ENCODE results near the gene SBF2. TPM values are rescaled to one million over a fixed set of nuclear protein-coding genes. Genes with fewer than 3 reads are reported as not detected.

Gene SBF2
- total RNA-seq, 1 experiment from 2014 or later = 30.2 TPM

- H3K79me1 ChIP-seq (ENCODE audit: insufficient read depth, low read depth, low read length, poor library complexity, severe bottlenecking) = no peaks in the 10 kb centered on the region
- no peaks in the 10 kb centered on the region for H4K20me1 ChIP-seq (ENCODE audit: control insufficient read depth, insufficient read depth, insufficient read length)
- no peaks in the 10 kb centered on the region for H3K79me2 ChIP-seq (ENCODE audit: insufficient read depth, low read length)
- H3K4me2 ChIP-seq (ENCODE audit: insufficient read depth, insufficient read length, low read length) = no peak overlapping the region
- no peak overlapping the region for H4K5ac ChIP-seq (ENCODE audit: insufficient read length, low read depth, low read length)
- no peak overlapping the region for H3K18ac ChIP-seq (ENCODE audit: insufficient read length, low read depth, low read length)
- H2AFZ ChIP-seq (ENCODE audit: low read length) = no peak overlapping the region
- H2BK15ac ChIP-seq (ENCODE audit: low read depth, low read length) = no peak overlapping the region
- H2BK120ac ChIP-seq (ENCODE audit: low read depth, low read length, poor library complexity, severe bottlenecking) = no peak overlapping the region
- no peaks in the 10 kb centered on the region for H3K9me3 ChIP-seq (ENCODE audit: control insufficient read depth, low read depth, low read length)
- Mint-ChIP-seq H3K36me3 (ENCODE audit: insufficient read depth in 1 of 3, low read depth in 3 of 3) (peaks cover 33 to 63% (median 54%) of the 10 kb centered on the region in 3 experiments; a peak in 6 of 7 replicates), H3K4me3 (no peak overlapping the region), H3K9me3 (no peaks in the 10 kb centered on the region), H3K4me1 (peaks cover 3 to 7% of the 10 kb centered on the region in 2 experiments; a peak in 2 of 4 replicates), H3K27me3 (ENCODE audit: low read depth) (no peaks in the 10 kb centered on the region), H3K27ac (no peak overlapping the region)
- no peak overlapping the region for H3T11ph ChIP-seq (ENCODE audit: low read length)
- no peak overlapping the region for H3K27ac ChIP-seq (ENCODE audit: insufficient read length, low read depth, low read length)
- H3K9ac ChIP-seq (ENCODE audit: extremely low read depth, insufficient read length, low read length) = no peak overlapping the region
- H2BK5ac ChIP-seq (ENCODE audit: insufficient read length, low read length) = no peak overlapping the region
- H3K14ac ChIP-seq (ENCODE audit: insufficient read depth, low read length) = no peak overlapping the region
- WGBS (ENCODE audit: extremely low coverage, insufficient read length, low lambda C conversion rate) = no CpG with 5 or more reads among the region's 3 CpGs
- H3K4me1 ChIP-seq (ENCODE audit: insufficient read depth, low read length) = no peaks in the 10 kb centered on the region
- no peak overlapping the region for H2AK5ac ChIP-seq (ENCODE audit: insufficient read length, low read length)
- no peak for DNase-seq
- no peak overlapping the region for H4K8ac ChIP-seq (replicated peaks; ENCODE audit: insufficient read length, low read depth, low read length)
- H4K91ac ChIP-seq (ENCODE audit: insufficient read length, low read depth, low read length) = no peak overlapping the region
- H3K23ac ChIP-seq (ENCODE audit: insufficient read length, low read depth, low read length) = no peak overlapping the region
- H3K56ac ChIP-seq (ENCODE audit: insufficient read length, low read depth, low read length) = no peak overlapping the region
- no peak overlapping the region for H2BK20ac ChIP-seq (ENCODE audit: low read depth, low read length, poor library complexity, severe bottlenecking)
- H3K4ac ChIP-seq (ENCODE audit: low read depth, low read length) = no peak overlapping the region
- TF ChIP-seq CTCF (conservative IDR thresholded peaks at IDR 0.05) = no peak
- H3K27me3 ChIP-seq (ENCODE audit: insufficient read depth, low read length) = no peaks in the 10 kb centered on the region
- no peak overlapping the region for H2BK12ac ChIP-seq (ENCODE audit: insufficient read length, low read depth, low read length)
- no peaks in the 10 kb centered on the region for H3K23me2 ChIP-seq (ENCODE audit: insufficient read length, low read depth, low read length, poor library complexity, severe bottlenecking)
These were observed 558.8 kb downstream of the SBF2 start for GRCh38 chr11:9735236-9735635.

Data from H9 (cell line).